AG04450 (cell line): ENCODE data around the gene STX16. TPM values are rescaled to one million over a fixed set of nuclear protein-coding genes. Genes with fewer than 3 reads are reported as not detected.

Experiments
- CTCF ChIA-PET: fragments of 300-600, 350-600 bp; formaldehyde crosslinking; extraction: SDS; loops from one replicate; lab custom pipeline; 2022; ENCODE audit warnings: antibody characterized with exemption, inconsistent platforms; lab: Charles Lee
- POLR2A ChIA-PET: fragments of 350-600 bp; formaldehyde crosslinking; extraction: SDS; loops from one replicate; lab custom pipeline; 2021; ENCODE audit warnings: antibody characterized with exemption, inconsistent platforms; lab: Yijun Ruan, JAX
- DNase-seq: peaks from one replicate; pipeline ENCODE4 v3.0.0-alpha.2; 2011; ENCODE audit warnings: low read depth, low spot score
- H3K27ac ChIP-seq: one replicate; pipeline ENCODE4 v1.5.1; 2012; ENCODE audit warnings: low read depth, low read length, control low read depth
- H3K27me3 ChIP-seq: one replicate; pipeline ENCODE4 v1.6.0; 2012; ENCODE audit warnings: low read length; ENCODE audit not compliant: control insufficient read depth, insufficient read depth
- H3K4me3 ChIP-seq: 2 replicates; pipeline ENCODE4 v1.5.1; 2011; ENCODE audit warnings: mild to moderate bottlenecking, low read depth, low read length, control low read depth
- H3K9me3 ChIP-seq: 2 replicates; pipeline ENCODE4 v1.5.1; 2012; ENCODE audit warnings: low read length; ENCODE audit not compliant: control insufficient read depth, insufficient read depth
- CTCF ChIP-seq: IDR thresholded peaks from 2 replicates; pipeline ENCODE4 v1.5.1; 2011; ENCODE audit warnings: low read depth, low read length, control low read depth, inconsistent platforms
- polyA plus RNA-seq: library from polyadenylated mRNA; depleted of rRNA; stranded (reverse); fragments of >200 nt; gene quantifications from 2 replicates; pipeline ENCODE4 v1.2.3, GENCODE V29; 2011

STX16 gene
- polyA plus RNA-seq, 1 experiment = 51.9 TPM

GRCh38 chr20:58677808-58678207, 26.7 kb downstream of the STX16 start:
- Histone ChIP-seq H3K27ac (no peak overlapping the region), H3K27me3 (no peaks in the 10 kb centered on the region), H3K9me3 (no peaks in the 10 kb centered on the region; the same call in 1 of the 2 replicates), H3K4me3 (no peak overlapping the region)
- no peak for TF ChIP-seq CTCF
- DNase-seq = no peak
- POLR2A ChIA-PET = interaction anchor here (0.7 kb wide), 1 partner anchor 83 kb away, joined by 10 read pairs; no protein-coding TSS in a partner anchor
- CTCF ChIA-PET = no interaction called here

GRCh38 chr20:58678806-58679205, 27.7 kb downstream of the STX16 start:
- no peak for TF ChIP-seq CTCF
- Histone ChIP-seq H3K4me3 (no peak overlapping the region), H3K27me3 (no peaks in the 10 kb centered on the region), H3K27ac (no peak overlapping the region), H3K9me3 (no peaks in the 10 kb centered on the region; the same call in 1 of the 2 replicates)
- CTCF ChIA-PET = no interaction called here
- POLR2A ChIA-PET = no interaction called here
- DNase-seq = no peak

- no peaks in the 10 kb centered on the region for H3K27me3 ChIP-seq
- no peak overlapping the region for H3K27ac ChIP-seq
- POLR2A ChIA-PET = no interaction called here
- CTCF ChIA-PET = no interaction called here
- no peak for DNase-seq
- no peaks in the 10 kb centered on the region for H3K9me3 ChIP-seq
- H3K4me3 ChIP-seq = no peak overlapping the region
- no peak for TF ChIP-seq CTCF
Measured at GRCh38 chr20:58682656-58683531, 31.8 kb downstream of the STX16 start.

- Histone ChIP-seq H3K4me3 (no peak overlapping the region), H3K27me3 (no peaks in the 10 kb centered on the region), H3K27ac (no peak overlapping the region), H3K9me3 (no peaks in the 10 kb centered on the region)
- CTCF ChIA-PET = interaction anchor here (0.6 kb wide), 1 partner anchor 247 kb away, joined by 5 read pairs; no protein-coding TSS in a partner anchor
- POLR2A ChIA-PET = no interaction called here
- TF ChIP-seq CTCF = no peak
- no peak for DNase-seq
Measured at GRCh38 chr20:58684291-58684690, 33.2 kb downstream of the STX16 start.

GRCh38 chr20:58685988-58686387, 34.9 kb downstream of the STX16 start:
- H3K27me3 ChIP-seq = no peaks in the 10 kb centered on the region
- no peak overlapping the region for H3K4me3 ChIP-seq
- H3K9me3 ChIP-seq = no peaks in the 10 kb centered on the region
- no peak for DNase-seq
- POLR2A ChIA-PET = no interaction called here
- CTCF ChIA-PET = interaction anchor here (0.8 kb wide), 1 partner anchor 449 kb away, joined by 4 read pairs; no protein-coding TSS in a partner anchor
- no peak for TF ChIP-seq CTCF
- H3K27ac ChIP-seq = no peak overlapping the region
